Fibroblast of villous mesenchyme (primary cell): ENCODE measurements around the gene COL4A2. TPM values are rescaled to one million over a fixed set of nuclear protein-coding genes. Genes with fewer than 3 reads are reported as not detected.

Source experiments
- DNase-seq: peaks from one replicate; pipeline ENCODE4 v3.0.0-alpha.2; 2010; ENCODE audit warnings: low read depth
- H3K4me3 ChIP-seq: 2 replicates; pipeline ENCODE4 v1.5.1; 2011; ENCODE audit warnings: low read depth, mild to moderate bottlenecking, low read length
- total RNA-seq: library from RNA; depleted of rRNA; stranded (reverse); fragments of >200 nt; gene quantifications from 2 replicates; pipeline ENCODE4 v1.2.3, GENCODE V29; 2012
- TF ChIP-seq, protein P1 (sequence below): IDR thresholded peaks from 2 replicates; pipeline ENCODE4 v1.5.1; 2012; ENCODE audit warnings: low read depth, mild to moderate bottlenecking, low read length; ENCODE audit not compliant: insufficient read depth

COL4A2 gene
- total RNA-seq, 1 donor: 756 TPM

DNA sequence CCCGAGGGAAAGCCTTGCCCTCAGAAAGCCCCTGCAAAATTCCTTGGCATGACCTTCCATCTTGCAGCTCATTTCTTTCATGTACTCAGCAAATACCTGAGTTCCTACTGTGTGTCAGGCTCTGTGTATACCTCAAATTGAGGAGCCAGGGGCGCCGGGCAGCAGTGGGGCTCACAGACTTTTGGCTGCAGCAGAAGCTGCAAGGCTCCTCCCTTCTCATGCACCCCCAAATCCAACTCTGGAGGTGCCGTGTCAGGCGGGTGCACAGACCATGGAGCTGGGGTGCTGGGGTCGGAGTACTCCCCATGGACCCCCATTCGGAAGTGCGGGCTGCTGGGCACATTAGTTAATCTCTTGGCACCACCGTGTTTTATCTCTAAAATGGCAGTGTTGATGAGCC is 72.3 kb downstream of the COL4A2 start:
- TF ChIP-seq, protein P1, sequence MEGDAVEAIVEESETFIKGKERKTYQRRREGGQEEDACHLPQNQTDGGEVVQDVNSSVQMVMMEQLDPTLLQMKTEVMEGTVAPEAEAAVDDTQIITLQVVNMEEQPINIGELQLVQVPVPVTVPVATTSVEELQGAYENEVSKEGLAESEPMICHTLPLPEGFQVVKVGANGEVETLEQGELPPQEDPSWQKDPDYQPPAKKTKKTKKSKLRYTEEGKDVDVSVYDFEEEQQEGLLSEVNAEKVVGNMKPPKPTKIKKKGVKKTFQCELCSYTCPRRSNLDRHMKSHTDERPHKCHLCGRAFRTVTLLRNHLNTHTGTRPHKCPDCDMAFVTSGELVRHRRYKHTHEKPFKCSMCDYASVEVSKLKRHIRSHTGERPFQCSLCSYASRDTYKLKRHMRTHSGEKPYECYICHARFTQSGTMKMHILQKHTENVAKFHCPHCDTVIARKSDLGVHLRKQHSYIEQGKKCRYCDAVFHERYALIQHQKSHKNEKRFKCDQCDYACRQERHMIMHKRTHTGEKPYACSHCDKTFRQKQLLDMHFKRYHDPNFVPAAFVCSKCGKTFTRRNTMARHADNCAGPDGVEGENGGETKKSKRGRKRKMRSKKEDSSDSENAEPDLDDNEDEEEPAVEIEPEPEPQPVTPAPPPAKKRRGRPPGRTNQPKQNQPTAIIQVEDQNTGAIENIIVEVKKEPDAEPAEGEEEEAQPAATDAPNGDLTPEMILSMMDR: no peak
- no peak for DNase-seq
- H3K4me3 ChIP-seq: no peak overlapping the region

DNA sequence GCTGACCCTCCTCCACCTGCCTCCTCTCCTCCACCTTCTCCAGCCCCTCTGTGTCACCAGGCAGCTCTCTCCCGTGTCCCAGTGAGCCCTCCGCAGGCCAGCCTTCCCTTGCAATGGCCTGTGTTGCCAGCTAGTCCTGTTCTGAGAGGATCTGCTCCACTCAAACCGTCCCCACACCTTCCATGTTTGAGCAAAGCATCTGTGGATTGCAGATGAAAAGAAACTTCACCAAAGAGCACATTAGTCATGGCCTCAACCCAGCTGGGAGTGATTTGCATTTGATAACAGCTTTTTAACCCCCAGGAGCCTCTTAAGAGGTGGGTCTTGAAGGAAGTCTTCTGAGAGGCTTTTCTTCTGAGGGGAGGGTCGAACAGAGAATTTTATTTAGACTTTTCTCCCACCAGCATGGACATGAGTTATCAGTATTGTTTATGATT is 72.8 kb downstream of the COL4A2 start:
- DNase-seq: peak; percentile 86

DNA sequence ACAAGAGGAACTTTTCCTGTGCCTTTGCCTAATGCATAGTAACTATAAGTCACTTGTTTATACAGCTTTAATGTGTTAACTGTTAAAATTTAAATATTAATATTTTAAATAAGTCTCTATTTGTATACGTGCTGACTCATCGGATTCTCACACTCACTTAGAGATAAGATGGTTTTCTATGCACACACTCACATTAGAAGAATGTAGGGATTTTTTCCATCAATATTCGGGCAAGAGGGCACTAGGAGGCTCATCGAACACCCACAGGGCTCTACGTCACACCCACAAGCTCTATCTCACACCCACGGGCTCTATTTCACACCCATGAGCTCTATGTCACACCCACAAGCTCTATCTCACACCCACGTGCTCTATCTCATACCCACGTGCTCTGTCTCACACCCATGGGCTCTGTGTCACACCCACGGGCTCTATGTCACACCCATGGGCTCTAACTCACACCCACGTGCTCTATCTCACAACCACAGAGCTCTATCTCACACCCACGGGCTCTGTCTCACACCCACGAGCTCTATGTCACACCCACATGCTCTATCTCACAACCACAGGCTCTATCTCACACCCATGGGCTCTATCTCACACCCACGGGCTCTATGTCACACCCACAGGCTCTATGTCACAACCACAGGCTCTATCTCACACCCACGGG is 73.4 kb downstream of the COL4A2 start:
- DNase-seq: peak; percentile 93
- no peak overlapping the region for H3K4me3 ChIP-seq
- TF ChIP-seq, protein P1: no peak

More for the DNA sequence above, 72.8 kb downstream of the COL4A2 start:
- H3K4me3 ChIP-seq: no peak overlapping the region
- TF ChIP-seq, protein P1: no peak

DNA sequence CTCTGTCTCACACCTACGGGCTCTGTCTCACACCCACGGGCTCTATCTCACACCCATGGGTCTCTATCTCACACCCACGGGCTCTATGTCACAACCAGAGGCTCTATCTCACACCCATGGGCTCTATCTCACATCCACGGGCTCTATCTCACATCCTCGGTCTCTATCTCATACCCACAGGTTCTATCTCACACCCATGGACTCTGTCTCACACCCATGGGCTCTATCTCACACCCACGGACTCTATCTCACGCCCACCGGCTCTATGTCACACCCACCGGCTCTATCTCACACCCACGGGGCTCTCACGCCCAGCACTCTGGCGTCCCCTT is 73.9 kb downstream of the COL4A2 start:
- no peak for DNase-seq
- TF ChIP-seq, protein P1: no peak
- no peak overlapping the region for H3K4me3 ChIP-seq

DNA sequence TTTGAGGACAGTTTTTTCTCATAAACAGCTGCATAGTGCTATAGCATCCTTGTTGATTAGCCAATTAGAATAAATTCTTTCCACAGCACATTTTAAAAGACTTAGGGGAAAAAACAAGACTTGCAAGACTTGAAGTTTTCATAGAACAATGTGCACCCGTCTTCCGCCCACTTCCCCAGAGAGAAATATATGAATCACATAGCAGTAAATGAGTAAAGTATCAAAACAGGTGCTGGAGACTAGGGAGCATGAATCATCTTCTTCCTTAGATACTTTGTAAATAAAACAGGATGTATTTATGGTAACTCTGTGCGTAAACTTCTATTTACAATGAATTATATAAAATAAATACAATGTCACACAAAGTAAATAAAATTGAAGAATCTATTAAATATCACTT is 75.1 kb downstream of the COL4A2 start:
- H3K4me3 ChIP-seq: no peak overlapping the region
- TF ChIP-seq, protein P1: no peak
- DNase-seq: peak; percentile 85

DNA sequence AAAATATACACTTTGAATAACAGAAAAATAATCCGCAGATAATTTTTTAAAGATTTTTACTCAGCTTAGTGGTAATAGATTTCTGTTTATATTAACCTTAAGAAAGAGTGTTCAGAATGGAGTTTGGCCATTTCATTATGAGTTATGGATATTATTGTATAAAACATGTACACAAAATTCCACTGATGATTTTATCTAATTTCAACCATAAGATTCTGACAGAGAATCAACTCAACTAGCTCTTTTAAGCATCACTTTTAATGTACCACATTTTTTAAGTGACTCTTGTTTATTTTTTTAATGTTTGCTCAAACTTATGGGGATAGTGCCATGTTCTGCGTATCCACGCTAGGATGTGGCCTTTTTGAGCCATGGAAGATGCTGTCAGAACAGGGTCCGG is 75.7 kb downstream of the COL4A2 start:
- no peak overlapping the region for H3K4me3 ChIP-seq
- peak; percentile 50 for DNase-seq
- TF ChIP-seq, protein P1: no peak
